Tibial nerve (tissue), 4 donors: Measurements from ENCODE around the gene FARP1. TPM values are rescaled to one million over a fixed set of nuclear protein-coding genes. Genes with fewer than 3 reads are reported as not detected.

Experiments used
- DNase-seq, 2 donors: peaks; one replicate each; pipeline ENCODE4 v3.0.0-alpha.2; 2019; ENCODE audit warnings: low spot score in 2 of 2
- H3K27ac ChIP-seq, 4 donors: fragments of 200-600 bp; sonication (generic) in 3 of 4; one replicate each; pipeline ENCODE4 v1.5.1; 2017 to 2019; ENCODE audit warnings: mild to moderate bottlenecking in 1 of 4
- H3K27me3 ChIP-seq, 2 donors: fragments of 200-600 bp; sonication (generic) in 1 of 2; one replicate each; pipeline versions ENCODE4 v1.5.1 to v1.6.0; 2017 to 2019
- H3K36me3 ChIP-seq, 3 donors: fragments of 200-600 bp; sonication (generic); one replicate each; pipeline ENCODE4 v1.5.1; 2018 to 2019
- H3K4me1 ChIP-seq, 4 donors: fragments of 200-600 bp; sonication (generic) in 3 of 4; one replicate each; pipeline ENCODE4 v1.5.1; 2017 to 2019
- H3K4me3 ChIP-seq, 4 donors: fragments of 200-600 bp; sonication (generic) in 3 of 4; one replicate each; pipeline ENCODE4 v1.5.1; 2017 to 2019; ENCODE audit warnings: mild to moderate bottlenecking in 1 of 4, moderate library complexity in 1 of 4
- H3K9me3 ChIP-seq, 4 donors: fragments of 200-600 bp; sonication (generic) in 3 of 4; one replicate each; pipeline ENCODE4 v1.5.1; 2017 to 2019
- CTCF ChIP-seq, 5 experiments: fragments of 200-600 bp in 3 of 5; fragments of 450-650 bp in 2 of 5; sonication (generic) in 3 of 5; IDR thresholded peaks; one replicate each; pipeline ENCODE4 v1.5.1; 2016 to 2019; ENCODE audit warnings: antibody characterized with exemption in 5 of 5, mild to moderate bottlenecking in 3 of 5, moderate library complexity in 2 of 5
- EP300 ChIP-seq, 2 donors: sonication (generic); formaldehyde crosslinking; IDR thresholded peaks; one replicate each; pipeline ENCODE4 v1.6.1; 2017; ENCODE audit warnings: antibody characterized with exemption in 2 of 2, mild to moderate bottlenecking in 1 of 2
- POLR2A ChIP-seq, 2 donors: fragments of 450-650 bp; IDR thresholded peaks; one replicate each; pipeline ENCODE4 v1.6.1; 2017; ENCODE audit warnings: antibody characterized with exemption in 2 of 2, mild to moderate bottlenecking in 2 of 2, moderate library complexity in 2 of 2
- WGBS, 2 donors: methylation state at CpG; one replicate each; pipeline ENCODE4 v1.1.5; 2018; 5-methylcytosine and 5-hydroxymethylcytosine counted together
- total RNA-seq, 4 donors: library from RNA; depleted of rRNA; stranded (reverse); fragments of >200 nt; gene quantifications; one replicate each; pipeline ENCODE4 v1.1.0, GENCODE V29; 2016

The FARP1 gene
- total RNA-seq, 4 donors from 2014 or later, result 21.4 to 28.5 (median 24.9) TPM

- WGBS, 2 donors, result 31 to 32% methylated on average over 15 of the region's 15 CpGs
- H3K4me1 ChIP-seq, result peaks cover 0 to 73% (median 35%) of the 10 kb centered on the region in 4 donors
- TF ChIP-seq CTCF (IDR thresholded peaks at IDR 0.05) (no peak), EP300 (IDR thresholded peaks at IDR 0.05) (peak; percentile 50 to 84)
- peaks cover 0 to 4% (median 0%) of the 10 kb centered on the region in 3 donors for H3K36me3 ChIP-seq
- peak overlapping the region in 3 of 4 donors; percentile 9 to 22 (median 20) for H3K4me3 ChIP-seq
- no peaks in the 10 kb centered on the region for H3K27me3 ChIP-seq
- H3K27ac ChIP-seq, result peak overlapping the region; percentile 77 to 90 (median 86)
- DNase-seq, result peak; percentile 69 to 77
- no peaks in the 10 kb centered on the region for H3K9me3 ChIP-seq
Measured at GRCh38 chr13:98495627-98496478, 353.0 kb downstream of the FARP1 start.

GRCh38 chr13:98496479-98496791 lies 353.5 kb downstream of the FARP1 start:
- 44 to 51% methylated on average over 3 of the region's 3 CpGs for WGBS, 2 donors
- H3K27me3 ChIP-seq, result no peaks in the 10 kb centered on the region
- H3K9me3 ChIP-seq, result no peaks in the 10 kb centered on the region
- peaks cover 0 to 4% (median 0%) of the 10 kb centered on the region in 3 donors for H3K36me3 ChIP-seq
- H3K27ac ChIP-seq, result peak overlapping the region; percentile 77 to 90 (median 86)
- DNase-seq, result no peak
- H3K4me1 ChIP-seq, result peaks cover 0 to 72% (median 33%) of the 10 kb centered on the region in 4 donors
- peak overlapping the region in 1 of 4 donors; percentile 22 for H3K4me3 ChIP-seq
- no peak for TF ChIP-seq EP300 (IDR thresholded peaks at IDR 0.05)
- no peak for TF ChIP-seq CTCF (IDR thresholded peaks at IDR 0.05)
- no peak for TF ChIP-seq POLR2A (IDR thresholded peaks at IDR 0.05)

- Histone ChIP-seq H3K27ac (peak overlapping the region; percentile 77 to 90 (median 86)), H3K9me3 (no peaks in the 10 kb centered on the region), H3K27me3 (no peaks in the 10 kb centered on the region), H3K4me1 (peaks cover 0 to 74% (median 34%) of the 10 kb centered on the region in 4 donors), H3K4me3 (no peak overlapping the region), H3K36me3 (peaks cover 0 to 4% (median 0%) of the 10 kb centered on the region in 3 donors)
- WGBS, 2 donors, result 88 to 91% methylated on average over 8 of the region's 8 CpGs
- TF ChIP-seq CTCF (IDR thresholded peaks at IDR 0.05), result no peak
- TF ChIP-seq POLR2A (IDR thresholded peaks at IDR 0.05), result no peak
- no peak for TF ChIP-seq EP300 (IDR thresholded peaks at IDR 0.05)
- no peak for DNase-seq
Measured at GRCh38 chr13:98496966-98497365, 354.1 kb downstream of the FARP1 start.

- Histone ChIP-seq H3K36me3 (peaks cover 0 to 4% (median 0%) of the 10 kb centered on the region in 3 donors), H3K27ac (no peak overlapping the region), H3K4me3 (no peak overlapping the region), H3K4me1 (peaks cover 0 to 76% (median 53%) of the 10 kb centered on the region in 4 donors), H3K27me3 (no peaks in the 10 kb centered on the region), H3K9me3 (no peaks in the 10 kb centered on the region)
- no peak for DNase-seq
- WGBS, 2 donors, result 92 to 95% methylated on average over 10 of the region's 10 CpGs
- TF ChIP-seq POLR2A (IDR thresholded peaks at IDR 0.05) (no peak), CTCF (IDR thresholded peaks at IDR 0.05) (no peak), EP300 (IDR thresholded peaks at IDR 0.05) (no peak)
Measured at GRCh38 chr13:98500963-98501421, 358.1 kb downstream of the FARP1 start.
